ENCODE results near the gene HAND1.

Gene HAND1

DNA sequence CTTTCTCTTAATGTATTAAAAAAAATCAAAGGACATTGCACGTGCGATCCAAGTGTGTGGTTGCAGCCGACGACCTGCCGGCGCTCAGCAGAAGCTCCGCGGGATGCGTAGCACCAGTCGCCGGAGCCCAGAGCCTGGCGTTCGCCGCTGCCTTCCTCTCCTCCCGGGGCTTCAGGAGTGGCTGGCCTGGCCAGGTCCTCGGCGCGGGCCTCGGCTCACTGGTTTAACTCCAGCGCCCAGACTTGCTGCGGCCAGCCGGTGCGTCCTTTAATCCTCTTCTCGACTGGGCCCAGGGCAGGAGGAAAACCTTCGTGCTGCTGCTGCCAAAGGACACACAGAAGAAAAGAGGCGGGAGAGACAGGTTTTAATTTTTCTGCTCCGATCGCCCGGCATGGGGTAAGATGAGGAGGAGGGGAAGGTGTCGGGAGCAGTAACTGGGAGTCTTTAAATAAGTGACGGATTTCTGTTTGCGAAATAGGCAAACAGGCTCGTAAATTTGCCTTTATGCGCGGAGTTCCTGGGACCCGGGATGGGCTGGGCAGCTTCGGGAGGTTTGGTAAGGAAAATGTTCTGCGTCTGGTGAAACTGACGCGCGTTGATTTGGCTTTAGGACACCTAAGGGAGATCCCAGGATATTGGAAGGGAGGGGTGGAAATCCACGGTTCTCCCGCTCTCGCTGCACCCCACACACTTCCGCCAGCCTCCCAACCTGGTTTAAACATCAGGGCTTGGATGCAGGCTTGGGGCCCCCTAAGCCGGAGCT, 2.3 kb downstream of the HAND1 start:
- TF ChIP-seq POLR2AphosphoS5 (IDR thresholded peaks at IDR 0.05; ENCODE audit: low read depth) (no peak), GABPA (IDR thresholded peaks at IDR 0.05; ENCODE audit: low read depth) (no peak), SPI1 (IDR thresholded peaks at IDR 0.05; ENCODE audit: borderline replicate concordance, low read depth) (no peak)
- TF ChIP-seq, protein P1, sequence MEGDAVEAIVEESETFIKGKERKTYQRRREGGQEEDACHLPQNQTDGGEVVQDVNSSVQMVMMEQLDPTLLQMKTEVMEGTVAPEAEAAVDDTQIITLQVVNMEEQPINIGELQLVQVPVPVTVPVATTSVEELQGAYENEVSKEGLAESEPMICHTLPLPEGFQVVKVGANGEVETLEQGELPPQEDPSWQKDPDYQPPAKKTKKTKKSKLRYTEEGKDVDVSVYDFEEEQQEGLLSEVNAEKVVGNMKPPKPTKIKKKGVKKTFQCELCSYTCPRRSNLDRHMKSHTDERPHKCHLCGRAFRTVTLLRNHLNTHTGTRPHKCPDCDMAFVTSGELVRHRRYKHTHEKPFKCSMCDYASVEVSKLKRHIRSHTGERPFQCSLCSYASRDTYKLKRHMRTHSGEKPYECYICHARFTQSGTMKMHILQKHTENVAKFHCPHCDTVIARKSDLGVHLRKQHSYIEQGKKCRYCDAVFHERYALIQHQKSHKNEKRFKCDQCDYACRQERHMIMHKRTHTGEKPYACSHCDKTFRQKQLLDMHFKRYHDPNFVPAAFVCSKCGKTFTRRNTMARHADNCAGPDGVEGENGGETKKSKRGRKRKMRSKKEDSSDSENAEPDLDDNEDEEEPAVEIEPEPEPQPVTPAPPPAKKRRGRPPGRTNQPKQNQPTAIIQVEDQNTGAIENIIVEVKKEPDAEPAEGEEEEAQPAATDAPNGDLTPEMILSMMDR (IDR thresholded peaks at IDR 0.05; ENCODE audit: insufficient read depth, low read length) = no peak
- TF ChIP-seq, protein P2, sequence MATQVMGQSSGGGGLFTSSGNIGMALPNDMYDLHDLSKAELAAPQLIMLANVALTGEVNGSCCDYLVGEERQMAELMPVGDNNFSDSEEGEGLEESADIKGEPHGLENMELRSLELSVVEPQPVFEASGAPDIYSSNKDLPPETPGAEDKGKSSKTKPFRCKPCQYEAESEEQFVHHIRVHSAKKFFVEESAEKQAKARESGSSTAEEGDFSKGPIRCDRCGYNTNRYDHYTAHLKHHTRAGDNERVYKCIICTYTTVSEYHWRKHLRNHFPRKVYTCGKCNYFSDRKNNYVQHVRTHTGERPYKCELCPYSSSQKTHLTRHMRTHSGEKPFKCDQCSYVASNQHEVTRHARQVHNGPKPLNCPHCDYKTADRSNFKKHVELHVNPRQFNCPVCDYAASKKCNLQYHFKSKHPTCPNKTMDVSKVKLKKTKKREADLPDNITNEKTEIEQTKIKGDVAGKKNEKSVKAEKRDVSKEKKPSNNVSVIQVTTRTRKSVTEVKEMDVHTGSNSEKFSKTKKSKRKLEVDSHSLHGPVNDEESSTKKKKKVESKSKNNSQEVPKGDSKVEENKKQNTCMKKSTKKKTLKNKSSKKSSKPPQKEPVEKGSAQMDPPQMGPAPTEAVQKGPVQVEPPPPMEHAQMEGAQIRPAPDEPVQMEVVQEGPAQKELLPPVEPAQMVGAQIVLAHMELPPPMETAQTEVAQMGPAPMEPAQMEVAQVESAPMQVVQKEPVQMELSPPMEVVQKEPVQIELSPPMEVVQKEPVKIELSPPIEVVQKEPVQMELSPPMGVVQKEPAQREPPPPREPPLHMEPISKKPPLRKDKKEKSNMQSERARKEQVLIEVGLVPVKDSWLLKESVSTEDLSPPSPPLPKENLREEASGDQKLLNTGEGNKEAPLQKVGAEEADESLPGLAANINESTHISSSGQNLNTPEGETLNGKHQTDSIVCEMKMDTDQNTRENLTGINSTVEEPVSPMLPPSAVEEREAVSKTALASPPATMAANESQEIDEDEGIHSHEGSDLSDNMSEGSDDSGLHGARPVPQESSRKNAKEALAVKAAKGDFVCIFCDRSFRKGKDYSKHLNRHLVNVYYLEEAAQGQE (IDR thresholded peaks at IDR 0.05; ENCODE audit: insufficient replicate concordance, low read depth) = no peak
- Histone ChIP-seq H3K4me3 (replicated peaks; ENCODE audit: insufficient read depth, low read length) (no peak overlapping the region), H3K27me3 (ENCODE audit: insufficient read depth, poor library complexity, severe bottlenecking) (peaks cover 92% of the 10 kb centered on the region), H3K27ac (replicated peaks) (no peak overlapping the region)
- no peak for DNase-seq (ENCODE audit: low read depth in 1 of 2, low spot score in 1 of 2)

DNA sequence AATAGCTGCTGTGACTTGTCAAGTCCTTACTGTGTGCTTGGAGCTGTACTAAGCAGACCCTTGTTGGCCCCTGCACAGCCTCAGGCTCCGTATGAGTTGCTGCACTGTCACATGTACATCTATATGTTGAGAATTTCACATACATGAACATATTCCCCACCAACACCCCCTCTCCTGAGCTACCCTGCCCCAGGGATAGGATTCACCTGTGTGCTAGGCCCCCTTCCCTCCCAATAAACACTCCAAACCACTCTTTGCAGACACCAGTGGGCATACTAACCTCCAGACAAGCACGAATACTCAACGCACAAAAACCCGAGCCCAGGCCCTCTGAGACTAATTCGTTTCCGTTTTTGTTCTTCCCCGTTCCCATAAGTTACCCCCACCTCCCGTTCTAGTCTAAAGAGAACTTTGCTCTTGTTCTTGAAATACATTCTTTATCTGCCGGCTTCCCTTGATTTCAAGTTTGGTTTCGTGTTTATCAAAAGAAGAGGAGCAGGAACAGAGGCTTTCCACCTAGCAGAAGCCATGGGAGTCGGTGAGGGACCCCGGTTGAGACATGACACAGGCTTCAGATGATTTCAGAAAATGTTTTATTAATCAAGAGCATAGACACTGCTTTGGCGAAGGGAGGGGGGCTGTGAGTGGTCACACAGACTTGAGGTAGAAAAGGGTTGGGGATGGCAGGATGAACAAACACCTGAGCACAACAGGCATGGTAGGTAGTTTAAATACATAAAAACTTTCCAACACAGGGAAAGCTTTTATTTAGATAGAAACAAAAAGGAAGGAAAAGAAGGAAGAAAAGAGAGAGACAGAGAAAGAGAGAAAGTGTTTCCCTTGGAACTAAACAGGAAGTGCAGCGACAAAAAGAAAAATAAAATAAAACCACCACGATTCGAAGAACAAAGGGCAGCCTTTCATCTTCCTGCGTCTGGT, 3.4 kb downstream of the HAND1 start:
- TF ChIP-seq, protein P2 (IDR thresholded peaks at IDR 0.05; ENCODE audit: insufficient replicate concordance, low read depth) = no peak
- TF ChIP-seq, protein P1 (IDR thresholded peaks at IDR 0.05; ENCODE audit: insufficient read depth, low read length) = no peak
- TF ChIP-seq GABPA (IDR thresholded peaks at IDR 0.05; ENCODE audit: low read depth) (no peak), SPI1 (IDR thresholded peaks at IDR 0.05; ENCODE audit: borderline replicate concordance, low read depth) (no peak), POLR2AphosphoS5 (IDR thresholded peaks at IDR 0.05; ENCODE audit: low read depth) (no peak)
- Histone ChIP-seq H3K27ac (replicated peaks) (no peak overlapping the region), H3K27me3 (ENCODE audit: insufficient read depth, poor library complexity, severe bottlenecking) (peaks cover 84% of the 10 kb centered on the region), H3K4me3 (replicated peaks; ENCODE audit: insufficient read depth, low read length) (no peak overlapping the region)
- DNase-seq (ENCODE audit: low read depth in 1 of 2, low spot score in 1 of 2) = no peak

DNA sequence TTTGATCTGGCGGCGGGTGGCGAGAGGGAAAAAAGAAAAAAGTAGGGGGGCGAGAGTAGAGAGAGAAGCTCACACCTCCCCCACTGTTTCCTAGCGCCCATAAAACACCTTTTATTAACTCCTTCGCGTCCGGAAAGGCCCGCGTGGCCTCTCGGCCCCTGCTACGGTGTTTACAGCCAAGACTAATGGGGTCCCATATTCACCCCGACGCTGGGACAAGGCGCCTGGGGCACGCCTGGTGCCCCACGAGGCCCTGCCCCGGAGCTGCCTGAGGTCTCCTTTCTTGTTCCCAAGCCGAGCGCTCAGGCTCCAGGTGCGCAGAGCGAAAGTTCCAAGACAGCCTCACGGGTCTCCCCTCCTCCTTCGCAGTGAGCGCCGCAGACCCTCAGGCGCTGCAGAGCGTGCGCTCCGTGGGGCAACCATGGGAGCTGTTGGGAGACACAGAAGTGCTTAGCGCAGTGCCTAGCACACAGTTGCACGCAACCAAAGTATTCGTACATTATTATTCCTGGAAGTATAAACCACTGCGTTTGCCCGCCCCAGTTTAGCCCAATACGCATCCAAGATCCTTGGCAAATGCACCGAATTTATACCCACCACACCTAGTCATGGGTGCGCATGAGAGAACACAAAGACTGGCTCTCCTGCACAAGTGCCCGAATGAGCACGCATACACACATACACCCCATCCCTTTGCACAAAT, 4.3 kb downstream of the HAND1 start:
- no peak for DNase-seq (ENCODE audit: low read depth in 1 of 2, low spot score in 1 of 2)
- TF ChIP-seq, protein P2 (IDR thresholded peaks at IDR 0.05; ENCODE audit: insufficient replicate concordance, low read depth) = no peak
- TF ChIP-seq GABPA (IDR thresholded peaks at IDR 0.05; ENCODE audit: low read depth) (no peak), POLR2AphosphoS5 (IDR thresholded peaks at IDR 0.05; ENCODE audit: low read depth) (no peak), SPI1 (IDR thresholded peaks at IDR 0.05; ENCODE audit: borderline replicate concordance, low read depth) (no peak)
- TF ChIP-seq, protein P1 (IDR thresholded peaks at IDR 0.05; ENCODE audit: insufficient read depth, low read length) = no peak
- H3K27me3 ChIP-seq (ENCODE audit: insufficient read depth, poor library complexity, severe bottlenecking) = peaks cover 75% of the 10 kb centered on the region
- H3K27ac ChIP-seq (replicated peaks) = no peak overlapping the region
- H3K4me3 ChIP-seq (replicated peaks; ENCODE audit: insufficient read depth, low read length) = no peak overlapping the region

Data from HL-60 (cell line).